ENCODE measurements around the gene REN. TPM values are rescaled to one million over a fixed set of nuclear protein-coding genes. Genes with fewer than 3 reads are reported as not detected.
A peak's percentile ranks its signal among the peaks of the same experiment; 100 is the strongest.

REN gene
- total RNA-seq, 3 donors from 2014 or later (not counting 1 experiment from before 2014, with no cell fraction given), result not detected

DNA sequence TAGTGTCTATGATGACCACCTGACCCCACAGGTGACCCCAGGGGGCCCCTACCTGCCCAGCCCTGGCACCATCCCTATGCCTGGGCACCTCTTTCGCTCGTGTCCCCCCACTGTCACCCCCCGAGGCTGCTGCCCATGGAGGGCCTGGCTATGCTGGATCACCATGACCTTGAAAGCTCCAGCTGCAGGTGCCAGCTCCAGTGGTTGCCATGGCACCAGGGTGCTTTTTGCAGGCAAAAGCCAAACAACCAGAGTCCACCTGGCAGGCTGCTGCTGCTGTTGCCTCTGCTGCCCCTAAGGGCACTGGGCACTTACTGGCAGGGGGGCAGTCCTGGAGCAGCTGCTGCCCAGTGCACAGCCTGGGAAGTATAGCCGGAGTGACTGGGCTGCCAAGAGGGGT, 36.0 kb downstream of the REN start:
- DNase-seq (no peak), ATAC-seq (no peak)
- Histone ChIP-seq H3K4me3 (ENCODE audit: low read length) (no peak overlapping the region), H3K9me3 (ENCODE audit: control insufficient read depth, insufficient read depth, low read length) (no peaks in the 10 kb centered on the region), H3K27me3 (ENCODE audit: control insufficient read depth, insufficient read depth, low read length) (no peaks in the 10 kb centered on the region), H3K4me1 (ENCODE audit: control insufficient read depth, insufficient read depth, low read length) (peaks cover 7% of the 10 kb centered on the region), H3K27ac (ENCODE audit: low read length) (no peak overlapping the region), H3K36me3 (ENCODE audit: control insufficient read depth, insufficient read depth, low read length) (peaks cover 5% of the 10 kb centered on the region)
- no peaks in the 10 kb centered on the region for H3K27me3 Mint-ChIP-seq (ENCODE audit: low read depth in 2 of 2)
- no peaks in the 10 kb centered on the region for H3K36me3 Mint-ChIP-seq
- WGBS (ENCODE audit: insufficient coverage), result 86% methylated on average over 4 of the region's 4 CpGs
- no peak overlapping the region for H3K4me3 Mint-ChIP-seq
- no peak overlapping the region for H3K27ac Mint-ChIP-seq
- H3K4me1 Mint-ChIP-seq, result peaks cover 12 to 13% of the 10 kb centered on the region in 2 donors
- TF ChIP-seq, protein P1, sequence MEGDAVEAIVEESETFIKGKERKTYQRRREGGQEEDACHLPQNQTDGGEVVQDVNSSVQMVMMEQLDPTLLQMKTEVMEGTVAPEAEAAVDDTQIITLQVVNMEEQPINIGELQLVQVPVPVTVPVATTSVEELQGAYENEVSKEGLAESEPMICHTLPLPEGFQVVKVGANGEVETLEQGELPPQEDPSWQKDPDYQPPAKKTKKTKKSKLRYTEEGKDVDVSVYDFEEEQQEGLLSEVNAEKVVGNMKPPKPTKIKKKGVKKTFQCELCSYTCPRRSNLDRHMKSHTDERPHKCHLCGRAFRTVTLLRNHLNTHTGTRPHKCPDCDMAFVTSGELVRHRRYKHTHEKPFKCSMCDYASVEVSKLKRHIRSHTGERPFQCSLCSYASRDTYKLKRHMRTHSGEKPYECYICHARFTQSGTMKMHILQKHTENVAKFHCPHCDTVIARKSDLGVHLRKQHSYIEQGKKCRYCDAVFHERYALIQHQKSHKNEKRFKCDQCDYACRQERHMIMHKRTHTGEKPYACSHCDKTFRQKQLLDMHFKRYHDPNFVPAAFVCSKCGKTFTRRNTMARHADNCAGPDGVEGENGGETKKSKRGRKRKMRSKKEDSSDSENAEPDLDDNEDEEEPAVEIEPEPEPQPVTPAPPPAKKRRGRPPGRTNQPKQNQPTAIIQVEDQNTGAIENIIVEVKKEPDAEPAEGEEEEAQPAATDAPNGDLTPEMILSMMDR (IDR thresholded peaks at IDR 0.05), result no peak
- H3K9me3 Mint-ChIP-seq, result no peaks in the 10 kb centered on the region
- intact Hi-C loops (cut with micrococcal nuclease), result no loop called here

DNA sequence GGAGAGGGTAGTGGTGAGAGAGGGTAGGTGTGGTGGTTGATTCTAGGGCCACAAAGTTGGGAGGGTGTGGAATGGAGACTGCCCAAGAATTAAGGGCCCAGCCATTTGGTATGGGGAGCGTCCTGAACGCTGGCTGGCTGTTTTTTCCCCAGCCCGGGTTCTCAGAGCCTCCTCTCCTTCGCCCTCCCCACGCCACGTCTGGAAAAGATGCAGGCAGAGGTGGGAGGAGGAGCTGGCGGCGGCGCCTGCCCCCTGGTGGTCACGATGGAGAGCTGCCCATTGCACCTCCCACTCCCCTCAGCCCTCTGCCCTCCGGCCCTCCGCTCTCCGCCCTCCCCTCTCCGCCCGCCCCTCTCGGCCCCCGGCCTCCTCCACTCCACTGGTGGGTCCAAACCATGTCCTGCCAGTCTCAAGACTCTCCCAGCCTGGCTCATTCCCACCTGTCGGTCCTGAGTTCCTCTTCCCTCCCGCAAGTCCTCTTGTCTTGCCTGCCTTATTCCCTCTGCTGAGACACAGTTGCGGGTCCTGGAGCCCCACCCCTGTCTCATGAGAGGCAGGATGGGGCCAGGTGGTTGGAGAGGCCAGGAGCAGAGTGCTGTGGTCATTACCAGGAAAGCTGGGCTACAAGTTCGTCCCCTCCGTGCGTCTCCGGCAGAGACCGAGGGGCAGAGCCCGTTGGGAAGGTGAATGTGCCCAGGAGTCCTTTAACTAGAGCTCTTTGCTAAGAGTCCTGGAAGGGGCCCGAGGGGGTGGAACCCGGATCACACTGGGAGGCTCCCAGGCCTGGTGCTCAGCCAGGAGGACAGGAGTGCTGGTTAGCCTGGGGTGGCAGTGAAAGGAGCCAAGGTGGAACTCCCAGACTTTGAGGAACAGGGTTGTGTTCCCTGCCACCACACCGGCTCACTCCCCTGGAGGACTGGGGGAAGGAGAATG, 36.9 kb downstream of the REN start:
- Histone ChIP-seq H3K9me3 (ENCODE audit: control insufficient read depth, insufficient read depth, low read length) (no peaks in the 10 kb centered on the region), H3K36me3 (ENCODE audit: control insufficient read depth, insufficient read depth, low read length) (peaks cover 9% of the 10 kb centered on the region), H3K4me1 (ENCODE audit: control insufficient read depth, insufficient read depth, low read length) (peaks cover 7% of the 10 kb centered on the region), H3K27ac (ENCODE audit: low read length) (no peak overlapping the region), H3K27me3 (ENCODE audit: control insufficient read depth, insufficient read depth, low read length) (no peaks in the 10 kb centered on the region), H3K4me3 (ENCODE audit: low read length) (no peak overlapping the region)
- Mint-ChIP-seq H3K9me3 (no peaks in the 10 kb centered on the region), H3K27me3 (ENCODE audit: low read depth in 2 of 2) (no peaks in the 10 kb centered on the region), H3K27ac (peak overlapping the region; percentile 57 to 84), H3K4me3 (no peak overlapping the region), H3K4me1 (peaks cover 12 to 13% of the 10 kb centered on the region in 2 donors), H3K36me3 (no peaks in the 10 kb centered on the region)
- peak; percentile 78 to 98 (median 94) for ATAC-seq
- TF ChIP-seq, protein P1 (IDR thresholded peaks at IDR 0.05), result peak; percentile 91
- peak; percentile 65 to 84 for DNase-seq
- intact Hi-C loops (cut with micrococcal nuclease), result loop anchor here (1.0 to 5.0 kb wide), 3 partner anchors 268 to 624 kb away; partner anchors contain the start of gene SNRPE
- 29% methylated on average over 29 of the region's 29 CpGs for WGBS (ENCODE audit: insufficient coverage)

DNA sequence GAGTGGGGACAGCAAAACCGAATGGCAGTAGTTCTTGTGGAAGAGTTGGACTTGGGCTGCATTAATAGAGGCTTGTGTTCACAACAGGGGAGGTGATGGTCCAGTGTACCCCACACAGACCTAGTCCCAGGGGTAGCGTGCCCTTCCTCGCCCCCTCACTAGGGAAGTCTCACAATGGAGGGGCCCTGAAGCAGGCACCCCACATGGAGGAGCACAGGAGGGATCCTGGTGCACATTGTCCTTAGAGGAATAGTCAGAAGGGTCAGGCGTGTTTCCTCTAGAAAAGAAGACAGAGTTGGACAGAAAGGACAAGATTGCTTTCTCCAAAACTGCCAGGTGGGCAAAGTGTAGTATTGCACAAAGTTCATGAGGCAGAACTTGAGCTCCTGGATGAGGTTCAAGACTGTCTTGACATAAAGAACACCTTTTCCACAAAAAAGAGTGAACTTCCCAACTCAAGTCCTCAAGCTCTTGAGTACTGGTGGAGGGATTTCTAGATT, 37.6 kb downstream of the REN start:
- intact Hi-C loops (cut with micrococcal nuclease), result loop anchor here (2.0 to 5.0 kb wide), 2 partner anchors 536 to 624 kb away; no protein-coding TSS in a partner anchor
- WGBS (ENCODE audit: insufficient coverage), result 75% methylated on average over 4 of the region's 4 CpGs
- no peaks in the 10 kb centered on the region for H3K9me3 Mint-ChIP-seq
- peak overlapping the region; percentile 57 to 84 for H3K27ac Mint-ChIP-seq
- Histone ChIP-seq H3K4me1 (ENCODE audit: control insufficient read depth, insufficient read depth, low read length) (peaks cover 7% of the 10 kb centered on the region), H3K27me3 (ENCODE audit: control insufficient read depth, insufficient read depth, low read length) (no peaks in the 10 kb centered on the region), H3K4me3 (ENCODE audit: low read length) (no peak overlapping the region), H3K36me3 (ENCODE audit: control insufficient read depth, insufficient read depth, low read length) (peaks cover 15% of the 10 kb centered on the region), H3K9me3 (ENCODE audit: control insufficient read depth, insufficient read depth, low read length) (no peaks in the 10 kb centered on the region), H3K27ac (ENCODE audit: low read length) (no peak overlapping the region)
- TF ChIP-seq, protein P1 (IDR thresholded peaks at IDR 0.05), result no peak
- no peaks in the 10 kb centered on the region for H3K36me3 Mint-ChIP-seq
- DNase-seq, result no peak
- peak in 2 of 3 donors; percentile 6 to 17 for ATAC-seq
- no peaks in the 10 kb centered on the region for H3K27me3 Mint-ChIP-seq (ENCODE audit: low read depth in 2 of 2)
- H3K4me3 Mint-ChIP-seq, result no peak overlapping the region
- peaks cover 13% of the 10 kb centered on the region in 2 donors for H3K4me1 Mint-ChIP-seq
